Cardiac muscle cell (in vitro differentiated cells and primary cell): Measurements from ENCODE around the gene DBX2. TPM values are rescaled to one million over a fixed set of nuclear protein-coding genes. Genes with fewer than 3 reads are reported as not detected.
A peak's percentile ranks its signal among the peaks of the same experiment; 100 is the strongest.

Experiments used
- DNase-seq, 2 donors: peaks; one replicate each; pipeline versions ENCODE4 v3.0.0 to v3.0.0-alpha.2; 2010 to 2017; ENCODE audit warnings: low read depth in 1 of 2, low spot score in 1 of 2
- H3K27ac ChIP-seq: fragments of 200-600 bp; sonication (generic); 2 replicates; pipeline ENCODE4 v1.5.1; 2016
- H3K27me3 ChIP-seq: fragments of 200-600 bp; sonication (generic); 2 replicates; pipeline ENCODE4 v1.6.0; 2016; ENCODE audit warnings: control low read depth
- H3K36me3 ChIP-seq: fragments of 200-600 bp; sonication (generic); 2 replicates; pipeline ENCODE4 v1.5.1; 2016; ENCODE audit warnings: control low read depth
- H3K4me1 ChIP-seq: fragments of 200-600 bp; sonication (generic); 2 replicates; pipeline ENCODE4 v1.8.1; 2017; ENCODE audit warnings: low read depth, mild to moderate bottlenecking, mixed run types
- H3K4me3 ChIP-seq: fragments of 200-600 bp; sonication (generic); 2 replicates; pipeline ENCODE4 v1.5.1; 2016; ENCODE audit warnings: mild to moderate bottlenecking
- H3K9me3 ChIP-seq: fragments of 200-600 bp; sonication (generic); 2 replicates; pipeline ENCODE4 v1.5.1; 2017; ENCODE audit warnings: low read depth, mild to moderate bottlenecking, control low read depth
- polyA plus RNA-seq: library from polyadenylated mRNA; unstranded; fragments of >200 nt; fragmentation: Nextera tagmentation; extraction: Ambion mirVana; gene quantifications from 2 replicates; pipeline ENCODE4 v1.2.1, GENCODE V29; 2016
- total RNA-seq: library from RNA; depleted of rRNA; stranded (reverse); fragments of >200 nt; gene quantifications from 2 replicates; pipeline ENCODE4 v1.2.3, GENCODE V29; 2016
- TF ChIP-seq, protein P1 (sequence below): IDR thresholded peaks from 2 replicates; pipeline ENCODE4 v1.5.1; 2012; ENCODE audit warnings: low read depth, mild to moderate bottlenecking, low read length

The DBX2 gene
- total and polyA plus RNA-seq, 2 experiments from 2014 or later, result not detected

DNA sequence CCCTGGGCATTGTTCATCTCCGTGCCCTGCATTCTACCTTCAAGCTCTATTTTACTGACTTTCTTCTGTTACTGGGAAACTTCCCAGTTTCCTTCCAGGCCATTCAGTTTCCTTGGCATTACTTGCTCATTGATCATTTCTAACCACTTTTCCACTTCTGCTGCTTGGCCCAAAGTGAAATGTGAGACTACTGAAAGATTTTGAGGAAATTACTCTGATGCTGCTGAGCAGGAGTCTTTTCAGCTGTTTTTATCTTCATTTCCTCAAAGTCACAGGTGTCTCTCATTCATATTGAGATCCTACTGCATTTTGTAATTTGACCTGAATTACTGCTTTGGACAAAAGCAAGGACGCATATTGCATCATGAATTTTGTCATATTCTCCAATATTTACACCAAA is 26.4 kb upstream of the DBX2 start:
- no peak overlapping the region for H3K27ac ChIP-seq
- TF ChIP-seq, protein P1, sequence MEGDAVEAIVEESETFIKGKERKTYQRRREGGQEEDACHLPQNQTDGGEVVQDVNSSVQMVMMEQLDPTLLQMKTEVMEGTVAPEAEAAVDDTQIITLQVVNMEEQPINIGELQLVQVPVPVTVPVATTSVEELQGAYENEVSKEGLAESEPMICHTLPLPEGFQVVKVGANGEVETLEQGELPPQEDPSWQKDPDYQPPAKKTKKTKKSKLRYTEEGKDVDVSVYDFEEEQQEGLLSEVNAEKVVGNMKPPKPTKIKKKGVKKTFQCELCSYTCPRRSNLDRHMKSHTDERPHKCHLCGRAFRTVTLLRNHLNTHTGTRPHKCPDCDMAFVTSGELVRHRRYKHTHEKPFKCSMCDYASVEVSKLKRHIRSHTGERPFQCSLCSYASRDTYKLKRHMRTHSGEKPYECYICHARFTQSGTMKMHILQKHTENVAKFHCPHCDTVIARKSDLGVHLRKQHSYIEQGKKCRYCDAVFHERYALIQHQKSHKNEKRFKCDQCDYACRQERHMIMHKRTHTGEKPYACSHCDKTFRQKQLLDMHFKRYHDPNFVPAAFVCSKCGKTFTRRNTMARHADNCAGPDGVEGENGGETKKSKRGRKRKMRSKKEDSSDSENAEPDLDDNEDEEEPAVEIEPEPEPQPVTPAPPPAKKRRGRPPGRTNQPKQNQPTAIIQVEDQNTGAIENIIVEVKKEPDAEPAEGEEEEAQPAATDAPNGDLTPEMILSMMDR, result no peak

DNA sequence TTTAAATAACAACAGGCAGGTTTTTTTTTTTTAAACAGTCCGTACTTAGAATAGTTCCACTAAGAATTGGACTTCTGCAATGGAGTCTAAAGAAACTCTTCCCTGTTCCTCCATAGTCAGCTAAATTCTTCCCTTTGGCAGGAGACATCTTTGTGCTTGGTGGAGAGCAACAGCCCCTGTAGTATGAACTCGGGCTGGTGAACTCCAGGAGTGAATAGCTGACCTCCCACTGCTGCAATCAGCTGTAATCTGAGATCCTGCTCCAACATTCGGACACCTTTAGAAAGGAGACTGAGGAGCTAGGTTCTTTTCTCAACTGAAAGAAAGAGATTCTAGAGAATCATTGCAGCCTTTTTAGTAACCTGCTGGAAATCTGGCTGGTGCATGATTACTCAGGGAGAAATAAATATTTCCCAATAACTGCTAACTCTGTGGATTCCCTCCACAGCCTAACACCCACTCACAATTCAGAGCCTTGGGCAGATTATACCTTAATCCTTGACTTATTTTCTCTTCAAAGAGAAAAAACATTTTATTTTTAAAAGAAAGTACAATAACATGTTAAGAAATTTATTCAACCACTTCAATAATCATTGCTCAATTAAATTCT is 25.6 kb upstream of the DBX2 start:
- H3K9me3 ChIP-seq, result no peaks in the 10 kb centered on the region

More for the DNA sequence above, 26.4 kb upstream of the DBX2 start:
- DNase-seq, result no peak
- H3K36me3 ChIP-seq, result no peaks in the 10 kb centered on the region
- no peaks in the 10 kb centered on the region for H3K27me3 ChIP-seq
- H3K4me3 ChIP-seq, result no peak overlapping the region
- H3K4me1 ChIP-seq, result no peaks in the 10 kb centered on the region
- H3K9me3 ChIP-seq, result no peaks in the 10 kb centered on the region

DNA sequence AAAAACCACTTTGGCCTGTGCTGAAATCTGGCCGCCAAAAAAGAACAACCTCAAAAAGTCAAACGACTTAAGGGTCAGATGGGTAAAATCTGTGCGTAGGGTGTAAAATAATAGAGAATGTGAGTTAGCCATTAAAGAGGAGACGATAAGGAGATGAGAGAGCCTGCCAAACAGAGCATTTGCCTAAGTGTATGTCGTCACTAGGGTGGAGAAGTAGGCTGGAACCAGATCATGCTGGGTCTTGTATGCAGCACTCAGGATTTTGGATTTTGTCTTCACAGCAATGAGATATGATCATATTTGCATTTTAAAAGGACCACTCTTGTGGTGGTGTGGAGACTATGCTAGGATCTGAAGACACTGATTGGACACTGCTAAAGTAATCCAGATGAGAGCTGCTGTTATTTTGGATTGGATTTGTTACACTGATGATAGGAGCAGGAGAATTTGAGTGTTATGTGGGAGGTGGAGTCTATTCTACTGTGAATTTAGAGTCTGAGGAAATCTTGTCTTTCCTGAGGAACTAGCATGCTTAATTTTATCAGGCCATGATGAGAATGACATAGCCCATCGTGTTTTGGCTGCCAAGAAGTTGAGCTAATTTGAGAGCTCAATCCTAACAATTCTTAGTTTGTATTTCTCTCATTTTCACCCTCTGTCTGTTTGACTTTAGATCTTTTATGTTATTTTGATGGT is 24.8 kb upstream of the DBX2 start:
- H3K27me3 ChIP-seq, result no peaks in the 10 kb centered on the region
- DNase-seq, result no peak
- H3K36me3 ChIP-seq, result no peaks in the 10 kb centered on the region
- H3K9me3 ChIP-seq, result no peaks in the 10 kb centered on the region
- H3K27ac ChIP-seq, result no peak overlapping the region
- no peak overlapping the region for H3K4me3 ChIP-seq
- TF ChIP-seq, protein P1, result no peak
- H3K4me1 ChIP-seq, result no peaks in the 10 kb centered on the region

More for the DNA sequence above, 25.6 kb upstream of the DBX2 start:
- H3K36me3 ChIP-seq, result no peaks in the 10 kb centered on the region
- no peak overlapping the region for H3K4me3 ChIP-seq
- no peaks in the 10 kb centered on the region for H3K4me1 ChIP-seq
- peak in 1 of 2 donors; percentile 30 for DNase-seq
- no peak overlapping the region for H3K27ac ChIP-seq
- H3K27me3 ChIP-seq, result no peaks in the 10 kb centered on the region
- TF ChIP-seq, protein P1, result no peak

DNA sequence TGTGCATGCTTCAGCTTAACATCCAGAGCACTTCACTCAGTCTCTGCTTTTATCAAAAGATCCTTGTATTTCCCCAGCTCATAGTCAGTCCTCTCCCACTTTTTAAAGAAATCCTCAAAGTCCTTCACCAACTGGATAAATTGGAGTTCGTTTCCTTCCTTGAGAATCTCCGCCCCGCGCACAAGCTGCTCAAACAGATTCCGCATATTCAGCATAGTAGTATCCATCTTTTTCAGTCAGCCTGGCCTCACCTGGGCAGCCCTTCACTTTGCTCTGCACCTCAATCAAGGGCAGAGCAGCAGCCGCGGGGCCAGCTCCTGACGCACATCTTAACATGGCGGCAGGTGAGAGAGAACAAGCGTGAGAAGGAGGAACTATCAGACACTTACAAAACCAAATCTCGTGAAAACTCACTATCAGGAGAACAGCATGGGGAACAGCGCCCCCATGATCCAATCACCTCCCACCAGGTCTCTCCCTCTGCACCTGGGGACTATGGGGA is 14.3 kb upstream of the DBX2 start:
- H3K27ac ChIP-seq, result no peak overlapping the region
- TF ChIP-seq, protein P1, result no peak
- H3K9me3 ChIP-seq, result no peaks in the 10 kb centered on the region
- no peaks in the 10 kb centered on the region for H3K4me1 ChIP-seq
- no peak overlapping the region for H3K4me3 ChIP-seq
- DNase-seq, result no peak
- no peaks in the 10 kb centered on the region for H3K27me3 ChIP-seq
- H3K36me3 ChIP-seq, result no peaks in the 10 kb centered on the region

DNA sequence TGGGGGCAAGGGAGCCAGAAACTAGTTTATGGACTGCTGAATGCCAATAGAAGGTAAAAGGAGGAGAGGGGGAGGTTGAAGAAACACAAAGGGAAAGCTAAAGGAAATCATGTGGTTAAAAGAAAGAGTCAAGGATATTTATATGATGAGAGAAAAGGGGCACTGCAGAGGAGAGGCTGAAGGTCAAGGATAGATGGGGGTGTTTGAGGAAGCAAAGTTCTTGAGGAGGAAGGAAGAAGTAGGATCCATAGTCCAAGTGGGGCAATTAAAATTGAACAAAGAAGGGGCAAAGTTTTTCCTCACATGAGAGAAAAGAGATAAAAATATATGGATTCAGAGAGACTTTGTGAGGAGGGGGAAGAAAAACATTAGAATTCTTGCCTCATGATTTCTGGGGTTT is 10.1 kb upstream of the DBX2 start:
- no peaks in the 10 kb centered on the region for H3K9me3 ChIP-seq
- no peak overlapping the region for H3K4me3 ChIP-seq
- H3K36me3 ChIP-seq, result no peaks in the 10 kb centered on the region
- no peaks in the 10 kb centered on the region for H3K27me3 ChIP-seq
- TF ChIP-seq, protein P1, result no peak
- H3K27ac ChIP-seq, result no peak overlapping the region
- DNase-seq, result no peak
- no peaks in the 10 kb centered on the region for H3K4me1 ChIP-seq
